DOHH2 (cell line): Measurements from ENCODE around the gene ZMYND8.

Experiments
- EZH2phosphoT487 ChIP-seq: fragments of 200-600 bp; sonication (generic); IDR thresholded peaks from 2 replicates; pipeline ENCODE4 v1.6.1; 2017; ENCODE audit warnings: borderline replicate concordance, mild to moderate bottlenecking, antibody characterized with exemption, low read length, moderate library complexity, mixed read lengths
- TF ChIP-seq, protein P1 (sequence below): fragments of 200-600 bp; sonication (generic); IDR thresholded peaks from one replicate; pipeline ENCODE4 v1.5.1; 2014; ENCODE audit warnings: antibody characterized with exemption, mild to moderate bottlenecking, low read depth, low read length; ENCODE audit not compliant: poor library complexity, severe bottlenecking

GRCh38 chr20:47346172-47346571 lies 10.3 kb downstream of the ZMYND8 start:
- TF ChIP-seq, protein P1, sequence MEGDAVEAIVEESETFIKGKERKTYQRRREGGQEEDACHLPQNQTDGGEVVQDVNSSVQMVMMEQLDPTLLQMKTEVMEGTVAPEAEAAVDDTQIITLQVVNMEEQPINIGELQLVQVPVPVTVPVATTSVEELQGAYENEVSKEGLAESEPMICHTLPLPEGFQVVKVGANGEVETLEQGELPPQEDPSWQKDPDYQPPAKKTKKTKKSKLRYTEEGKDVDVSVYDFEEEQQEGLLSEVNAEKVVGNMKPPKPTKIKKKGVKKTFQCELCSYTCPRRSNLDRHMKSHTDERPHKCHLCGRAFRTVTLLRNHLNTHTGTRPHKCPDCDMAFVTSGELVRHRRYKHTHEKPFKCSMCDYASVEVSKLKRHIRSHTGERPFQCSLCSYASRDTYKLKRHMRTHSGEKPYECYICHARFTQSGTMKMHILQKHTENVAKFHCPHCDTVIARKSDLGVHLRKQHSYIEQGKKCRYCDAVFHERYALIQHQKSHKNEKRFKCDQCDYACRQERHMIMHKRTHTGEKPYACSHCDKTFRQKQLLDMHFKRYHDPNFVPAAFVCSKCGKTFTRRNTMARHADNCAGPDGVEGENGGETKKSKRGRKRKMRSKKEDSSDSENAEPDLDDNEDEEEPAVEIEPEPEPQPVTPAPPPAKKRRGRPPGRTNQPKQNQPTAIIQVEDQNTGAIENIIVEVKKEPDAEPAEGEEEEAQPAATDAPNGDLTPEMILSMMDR = no peak
- no peak for TF ChIP-seq EZH2phosphoT487
